GM21381 (cell line): ENCODE results near the gene LRRC3.
"Not testable (repeated sequence)": the region's sequence is repeated elsewhere in the genome, so short reads cannot be mapped to it uniquely, and the experiment has no call there.

Experiments used
- ATAC-seq: cut with Tn5 transposase; IDR thresholded peaks from one replicate; pipeline ENCODE4 v1.9.1; 2021; ENCODE audit warnings: mild to moderate bottlenecking, moderate library complexity; ENCODE audit not compliant: unreplicated experiment

The LRRC3 gene

DNA sequence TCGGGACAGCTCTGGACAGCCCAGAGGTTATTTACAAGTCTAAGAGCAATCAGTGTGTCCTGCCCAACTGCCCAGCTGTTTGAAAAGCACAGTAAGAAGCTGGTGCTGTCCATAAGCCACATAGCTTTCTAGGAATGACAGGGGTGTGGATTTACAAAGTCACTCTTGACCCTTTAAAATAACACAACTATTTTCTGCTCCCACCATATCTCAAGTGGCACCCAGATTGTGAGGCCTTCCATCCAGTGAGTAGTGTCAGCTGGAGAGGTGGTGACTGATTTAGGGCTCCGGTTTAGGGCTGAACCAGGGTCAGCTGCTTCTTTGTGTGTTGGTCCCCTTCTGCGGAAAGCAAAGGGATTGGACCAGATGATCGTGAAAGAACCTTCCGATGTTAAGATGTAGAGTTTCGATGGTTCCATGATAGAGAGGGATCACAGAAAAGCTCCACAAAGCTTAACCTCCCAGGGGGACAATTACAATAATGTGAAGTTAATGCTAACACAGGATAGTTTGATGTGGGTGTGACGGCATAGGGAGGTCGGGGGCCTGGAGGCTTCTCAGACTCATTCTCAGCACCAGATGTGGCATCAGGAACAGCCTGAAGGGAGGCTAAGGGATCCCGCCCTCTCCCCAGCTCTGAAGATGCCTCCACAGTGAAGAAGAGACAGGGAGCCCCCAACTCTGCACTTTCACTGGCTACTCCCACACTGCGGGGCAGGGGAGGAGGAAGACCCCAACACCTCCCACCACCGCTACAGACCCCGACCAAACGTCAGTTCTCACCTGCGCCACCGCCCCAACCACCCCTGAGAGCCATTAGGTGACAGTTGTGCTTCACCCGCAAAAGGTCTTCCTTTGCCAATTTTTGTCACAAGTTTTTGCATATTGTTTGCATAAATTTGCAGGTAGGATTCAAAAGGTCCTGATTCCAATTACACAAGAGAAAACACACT lies 40.6 kb downstream of the LRRC3 start:
- ATAC-seq: no peak

DNA sequence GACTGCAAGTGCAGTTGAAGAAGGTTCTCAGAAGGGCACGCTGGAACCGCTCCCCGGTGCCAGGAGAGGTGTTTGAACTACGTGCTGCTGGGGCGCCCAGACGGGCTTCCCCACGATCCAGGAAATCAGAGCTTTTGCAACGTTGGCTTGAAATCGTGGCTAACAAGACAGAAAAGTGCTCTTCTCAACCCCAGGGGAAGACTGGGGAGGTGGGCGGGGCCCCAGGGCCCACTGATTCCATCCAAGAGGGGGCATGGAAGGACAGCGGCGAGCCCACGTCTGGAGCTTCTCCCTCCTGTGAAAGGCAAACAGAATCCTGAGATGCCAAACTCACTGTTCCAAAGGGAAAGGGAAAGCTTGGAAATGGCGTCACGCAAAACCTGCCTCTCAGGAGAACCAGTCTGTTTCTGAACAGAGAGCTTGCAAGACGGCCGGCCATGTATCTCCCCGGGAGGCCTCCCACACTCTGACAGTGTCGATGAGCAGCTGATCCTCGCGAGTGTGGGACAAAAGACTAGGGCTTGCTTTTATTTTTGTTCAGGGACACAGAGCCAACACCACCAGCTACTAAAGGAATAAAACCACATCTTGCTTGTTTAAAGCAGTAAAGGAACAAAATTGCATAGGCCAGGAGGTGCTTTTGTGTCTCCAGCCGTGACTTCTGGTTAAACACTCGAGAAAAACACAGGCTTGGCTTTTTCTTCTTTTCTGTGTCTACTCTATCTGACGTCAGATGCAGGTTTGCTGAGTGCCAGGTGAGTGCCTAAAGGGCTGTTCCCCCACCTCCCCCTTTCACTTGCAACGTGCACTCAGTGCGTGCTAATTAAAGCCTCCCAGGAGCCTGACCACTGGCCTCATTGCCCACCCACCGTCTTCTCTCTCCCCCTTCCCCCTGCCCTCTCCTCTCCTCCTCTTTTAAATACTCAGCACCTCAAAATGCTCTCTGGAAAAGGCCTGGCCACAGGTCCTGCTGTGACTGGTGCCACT lies 41.5 kb downstream of the LRRC3 start:
- no peak for ATAC-seq

DNA sequence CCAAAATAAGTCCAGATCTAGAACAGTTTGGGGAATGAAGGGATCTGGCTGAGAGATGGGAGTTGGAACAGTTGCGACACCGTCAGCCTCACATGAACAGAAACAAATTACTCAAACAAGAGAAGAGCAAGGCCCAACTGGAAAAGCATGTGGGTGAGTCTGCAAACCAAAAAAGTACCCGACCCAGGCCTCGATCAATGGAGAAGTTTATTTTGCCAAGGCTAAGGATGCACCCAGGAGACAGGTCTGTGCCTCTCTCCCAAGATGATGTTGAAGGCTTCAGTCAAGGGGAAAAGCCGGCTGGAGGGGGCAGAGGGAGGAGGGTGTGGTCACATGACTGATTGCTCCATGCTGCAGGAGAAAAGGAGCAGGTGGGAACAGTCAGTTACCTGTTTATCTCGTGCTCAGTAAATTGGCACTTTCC lies 42.4 kb downstream of the LRRC3 start:
- no peak for ATAC-seq

DNA sequence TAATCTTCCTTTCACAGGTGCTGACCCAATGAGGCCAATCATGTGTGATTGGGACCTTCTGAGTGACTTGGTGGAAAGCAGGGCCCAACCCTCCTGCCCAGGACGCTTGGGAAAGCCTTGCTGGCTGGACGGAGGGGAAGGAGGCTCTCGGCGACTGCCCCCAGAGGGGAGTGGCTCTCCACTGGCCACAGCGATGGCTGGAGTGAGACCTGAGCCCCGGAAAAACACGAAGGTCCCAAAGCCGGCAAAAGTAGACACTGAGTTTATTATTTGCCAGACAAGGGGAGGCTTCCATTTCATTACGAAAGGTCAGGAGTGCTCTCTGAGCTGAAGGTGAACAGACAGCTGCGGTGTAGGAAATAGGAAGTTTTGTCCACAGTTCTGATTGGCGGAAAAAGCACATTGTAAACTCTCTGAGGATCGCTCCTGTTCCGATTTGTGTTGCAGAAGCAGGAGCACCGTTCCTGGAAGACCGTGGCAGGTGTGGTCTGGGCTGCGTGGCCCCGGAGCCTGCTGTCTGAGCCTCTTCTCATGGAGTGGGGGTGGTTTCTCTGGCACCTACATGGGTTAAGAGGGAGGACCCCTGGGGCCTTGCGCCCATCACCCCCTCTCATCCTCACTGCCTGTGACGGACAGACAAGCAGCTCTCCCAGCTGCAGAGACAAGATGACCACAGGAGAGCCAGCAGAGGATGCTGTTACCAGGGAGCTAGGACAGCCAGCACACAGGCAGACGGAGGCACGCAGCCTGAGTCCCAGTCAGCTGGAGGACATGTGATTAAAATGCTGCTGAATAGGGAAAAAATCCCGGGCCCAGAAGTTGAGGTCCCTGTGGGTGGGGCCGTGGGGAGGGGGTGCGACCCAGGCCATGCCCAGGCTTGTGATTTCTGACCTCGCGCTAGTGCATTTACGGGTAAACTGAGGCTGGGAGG lies 43.2 kb downstream of the LRRC3 start:
- ATAC-seq: no peak

DNA sequence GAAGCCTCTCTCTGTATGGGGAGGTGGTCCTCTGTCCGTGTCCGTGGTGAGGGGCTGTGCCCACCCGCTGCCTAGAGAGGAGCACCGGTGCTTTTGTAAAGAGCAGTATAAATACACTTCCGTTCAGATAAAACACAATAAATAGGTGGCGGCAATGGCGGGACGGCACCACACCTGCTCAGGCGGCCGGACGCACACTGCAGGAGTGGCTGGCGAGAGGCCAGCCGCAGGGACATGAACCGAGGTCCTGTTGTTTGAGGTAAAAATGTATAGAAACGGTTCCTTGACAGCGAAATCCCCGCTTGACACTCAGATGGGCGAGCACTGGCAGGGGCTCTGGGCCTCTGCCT lies 43.9 kb downstream of the LRRC3 start:
- ATAC-seq: no peak

DNA sequence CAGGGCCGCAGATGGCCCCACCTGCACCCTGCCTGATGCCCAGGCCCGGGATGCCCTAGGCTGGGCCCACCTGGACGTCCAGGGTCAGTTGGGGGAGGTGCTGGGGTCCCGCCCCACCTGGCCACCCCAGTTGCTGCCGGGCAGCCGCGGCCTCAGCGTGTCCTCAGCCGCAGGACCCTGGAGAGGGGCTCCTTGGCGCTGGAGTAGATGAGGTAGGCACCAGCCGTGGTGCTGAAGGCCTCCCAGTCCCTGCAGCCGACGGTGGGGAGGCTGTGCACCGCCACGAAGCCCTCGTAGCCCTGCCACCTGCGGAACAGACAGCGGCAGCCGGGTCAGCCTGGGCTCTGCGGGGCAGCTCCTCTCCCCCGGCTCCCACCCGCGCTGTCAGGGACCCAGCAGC lies 44.3 kb downstream of the LRRC3 start:
- ATAC-seq: no peak

DNA sequence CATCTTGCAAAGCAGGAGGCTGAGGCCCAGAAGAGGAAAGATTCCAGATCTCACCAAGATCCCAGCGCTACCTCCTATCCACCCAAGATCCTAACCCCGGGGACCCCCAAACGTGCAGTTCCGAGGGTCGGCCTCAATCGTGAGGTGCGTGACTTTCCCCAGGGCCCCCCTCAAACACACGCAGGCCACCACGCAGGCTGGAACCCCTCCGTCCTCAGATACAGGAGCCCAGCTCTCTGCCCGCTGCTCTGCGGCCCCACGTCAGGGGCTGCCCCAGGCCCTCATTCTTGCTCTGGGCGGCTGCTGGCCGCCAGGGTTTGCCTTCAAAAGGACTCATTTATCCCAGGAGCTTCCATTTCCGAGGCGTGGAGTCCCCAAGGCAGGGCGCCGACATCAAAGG lies 44.8 kb downstream of the LRRC3 start:
- ATAC-seq: no peak

DNA sequence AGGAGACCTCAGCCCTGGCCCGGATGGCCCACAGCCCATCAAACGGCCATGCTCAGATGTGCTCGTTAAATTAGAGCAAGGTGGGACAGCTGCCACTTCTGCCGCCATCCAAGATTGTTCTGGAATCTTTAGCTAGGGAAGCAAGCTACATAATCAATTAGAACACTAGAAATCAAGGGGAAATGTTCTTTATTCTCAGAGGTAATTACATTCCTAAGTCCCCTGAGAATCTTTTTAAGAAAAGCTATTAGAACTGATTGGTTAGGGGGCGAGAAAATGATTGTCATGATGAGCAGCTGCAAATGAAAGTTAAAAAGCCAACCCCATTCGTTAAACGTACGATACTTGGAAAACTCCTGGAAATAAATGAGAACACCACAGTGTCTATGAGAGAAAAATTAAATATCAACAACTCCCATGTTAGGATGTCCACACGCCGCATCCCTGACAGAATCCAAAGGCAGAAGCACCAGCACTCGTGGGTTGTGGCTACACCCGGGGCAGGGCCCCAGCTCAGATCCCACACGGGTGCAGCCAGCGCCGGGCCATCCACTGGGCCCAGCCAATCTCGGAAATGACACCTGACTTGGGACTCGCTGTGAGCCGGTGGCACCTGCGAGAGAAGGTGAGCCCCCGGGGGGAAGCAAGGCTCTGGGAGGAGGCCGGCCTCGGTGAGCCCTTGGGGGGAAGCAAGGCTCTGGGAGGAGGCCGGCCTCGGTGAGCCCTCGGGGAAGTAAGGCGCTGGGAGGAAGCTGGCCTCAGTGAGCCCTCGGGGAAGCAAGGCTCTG lies 47.1 kb downstream of the LRRC3 start:
- ATAC-seq: no peak

DNA sequence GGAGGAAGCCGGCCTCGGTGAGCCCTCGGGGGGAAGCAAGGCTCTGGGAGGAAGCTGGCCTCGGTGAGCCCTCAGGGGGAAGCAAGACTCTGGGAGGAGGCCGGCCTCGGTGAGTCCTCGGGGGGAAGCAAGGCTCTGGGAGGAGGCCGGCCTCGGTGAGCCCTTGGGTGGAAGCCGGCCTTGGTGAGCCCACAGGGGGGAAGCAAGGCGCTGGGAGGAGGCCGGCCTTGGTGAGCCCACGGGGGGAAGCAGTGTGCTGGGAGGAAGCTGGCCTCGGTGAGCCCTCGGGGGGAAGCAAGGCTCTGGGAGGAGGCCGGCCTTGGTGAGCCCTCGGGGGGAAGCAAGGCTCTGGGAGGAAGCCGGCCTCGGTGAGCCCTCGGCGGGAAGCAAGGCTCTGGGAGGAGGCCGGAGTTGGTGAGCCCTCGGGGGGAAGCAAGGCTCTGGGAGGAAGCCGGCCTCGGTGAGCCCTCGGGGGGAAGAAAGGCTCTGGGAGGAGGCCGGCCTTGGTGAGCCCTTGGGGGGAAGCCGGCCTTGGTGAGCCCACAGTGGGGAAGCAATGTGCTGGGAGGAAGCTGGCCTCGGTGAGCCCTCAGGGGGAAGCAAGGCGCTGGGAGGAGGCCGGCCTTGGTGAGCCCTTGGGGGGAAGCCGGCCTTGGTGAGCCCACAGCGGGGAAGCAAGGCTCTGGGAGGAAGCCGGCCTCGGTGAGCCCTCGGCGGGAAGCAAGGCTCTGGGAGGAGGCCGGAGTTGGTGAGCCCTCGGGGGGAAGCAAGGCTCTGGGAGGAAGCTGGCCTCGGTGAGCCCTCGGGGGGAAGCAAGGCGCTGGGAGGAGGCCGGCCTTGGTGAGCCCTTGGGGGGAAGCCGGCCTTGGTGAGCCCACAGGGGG lies 47.9 kb downstream of the LRRC3 start:
- ATAC-seq: not testable (repeated sequence)

DNA sequence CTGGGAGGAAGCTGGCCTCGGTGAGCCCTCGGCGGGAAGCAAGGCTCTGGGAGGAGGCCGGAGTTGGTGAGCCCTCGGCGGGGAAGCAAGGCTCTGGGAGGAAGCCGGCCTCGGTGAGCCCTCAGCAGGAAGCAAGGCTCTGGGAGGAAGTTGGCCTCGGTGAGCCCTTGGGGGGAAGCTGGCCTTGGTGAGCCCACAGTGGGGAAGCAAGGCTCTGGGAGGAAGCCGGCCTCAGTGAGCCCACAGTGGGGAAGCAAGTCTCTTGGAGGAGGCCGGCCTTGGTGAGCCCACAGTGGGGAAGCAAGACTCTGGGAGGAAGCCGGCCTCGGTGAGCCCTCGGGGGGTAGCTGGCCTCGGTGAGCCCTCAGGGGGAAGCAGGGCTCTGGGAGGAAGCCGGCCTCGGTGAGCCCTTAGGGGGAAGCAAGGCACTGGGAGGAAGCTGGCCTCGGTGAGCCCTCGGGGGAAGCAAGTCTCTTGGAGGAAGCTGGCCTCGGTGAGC lies 48.6 kb downstream of the LRRC3 start:
- ATAC-seq: no peak

DNA sequence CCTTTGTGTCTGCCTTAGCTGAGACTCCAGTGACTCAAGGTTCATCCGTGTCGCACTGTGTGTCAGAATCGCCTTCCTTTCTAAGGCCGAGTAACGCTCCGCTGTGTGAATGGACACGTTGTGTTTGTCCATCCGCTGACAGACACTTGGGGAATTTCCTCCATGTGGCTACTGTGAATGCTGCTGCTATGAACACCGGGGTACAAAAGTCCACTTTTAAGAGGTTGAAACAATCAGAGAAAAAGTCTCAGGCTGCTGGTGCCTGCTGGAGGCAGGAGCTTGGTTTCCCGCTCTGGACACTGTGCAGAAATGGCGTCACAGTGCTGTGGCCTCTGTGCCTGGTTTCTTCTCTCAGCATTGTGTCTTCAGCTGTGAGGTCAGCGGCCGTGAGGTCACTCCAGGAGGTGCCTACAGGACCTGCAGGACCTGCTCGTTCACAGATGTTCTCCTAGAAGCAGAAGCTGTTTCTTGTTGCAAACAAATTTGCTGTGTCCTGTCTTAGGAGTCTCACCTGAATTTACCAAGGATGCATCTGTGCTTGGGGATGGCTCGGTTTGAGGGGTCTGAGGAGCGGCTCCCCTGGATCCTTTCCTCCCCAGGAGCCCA lies 50.5 kb downstream of the LRRC3 start:
- ATAC-seq: no peak

DNA sequence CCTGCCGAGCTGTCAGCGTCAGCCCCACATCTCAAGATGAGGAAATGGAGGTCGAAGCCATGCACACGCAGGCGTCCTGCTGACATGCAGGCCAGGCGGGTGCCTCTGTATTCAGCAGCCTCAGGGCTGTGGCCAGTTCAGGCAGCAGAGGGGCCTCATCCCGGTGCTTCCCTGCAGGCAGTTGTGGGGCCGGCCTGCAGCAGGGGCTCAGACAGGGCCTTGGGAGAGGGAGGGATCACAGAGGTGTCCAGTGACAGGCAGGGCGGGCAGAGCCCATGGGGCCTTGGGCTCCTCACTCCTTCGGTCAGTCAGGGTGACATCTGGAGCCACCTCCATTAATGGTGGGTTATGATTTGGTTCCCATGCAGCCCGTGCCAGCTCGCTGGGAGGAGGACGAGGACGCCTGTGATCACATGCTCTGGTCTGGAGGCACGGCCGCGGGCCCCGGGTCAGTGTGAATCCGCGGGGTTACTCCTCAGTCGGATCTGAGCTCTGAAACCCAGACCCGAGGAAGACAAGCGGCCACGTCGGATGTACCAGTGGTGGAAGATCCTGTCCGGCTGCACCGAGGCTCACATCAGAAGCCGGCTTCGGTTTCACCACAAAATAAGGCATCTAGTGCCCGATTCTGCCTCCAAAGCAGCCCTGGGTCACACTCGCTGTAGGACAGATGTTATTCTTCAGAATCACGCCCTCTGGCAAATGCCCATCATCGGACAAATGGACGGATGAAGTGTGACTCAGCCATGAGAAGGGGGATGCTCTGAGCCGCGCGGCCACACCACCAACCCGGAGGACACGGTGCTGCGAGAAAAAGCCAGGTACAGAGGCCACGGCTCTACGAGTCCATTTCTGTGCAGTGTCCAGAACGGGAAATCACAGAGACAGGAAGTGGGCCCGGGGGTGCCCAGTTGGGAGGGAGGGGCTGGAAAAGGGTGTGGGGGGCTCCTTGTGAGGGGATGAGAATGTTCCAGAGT lies 51.3 kb downstream of the LRRC3 start:
- ATAC-seq: no peak

DNA sequence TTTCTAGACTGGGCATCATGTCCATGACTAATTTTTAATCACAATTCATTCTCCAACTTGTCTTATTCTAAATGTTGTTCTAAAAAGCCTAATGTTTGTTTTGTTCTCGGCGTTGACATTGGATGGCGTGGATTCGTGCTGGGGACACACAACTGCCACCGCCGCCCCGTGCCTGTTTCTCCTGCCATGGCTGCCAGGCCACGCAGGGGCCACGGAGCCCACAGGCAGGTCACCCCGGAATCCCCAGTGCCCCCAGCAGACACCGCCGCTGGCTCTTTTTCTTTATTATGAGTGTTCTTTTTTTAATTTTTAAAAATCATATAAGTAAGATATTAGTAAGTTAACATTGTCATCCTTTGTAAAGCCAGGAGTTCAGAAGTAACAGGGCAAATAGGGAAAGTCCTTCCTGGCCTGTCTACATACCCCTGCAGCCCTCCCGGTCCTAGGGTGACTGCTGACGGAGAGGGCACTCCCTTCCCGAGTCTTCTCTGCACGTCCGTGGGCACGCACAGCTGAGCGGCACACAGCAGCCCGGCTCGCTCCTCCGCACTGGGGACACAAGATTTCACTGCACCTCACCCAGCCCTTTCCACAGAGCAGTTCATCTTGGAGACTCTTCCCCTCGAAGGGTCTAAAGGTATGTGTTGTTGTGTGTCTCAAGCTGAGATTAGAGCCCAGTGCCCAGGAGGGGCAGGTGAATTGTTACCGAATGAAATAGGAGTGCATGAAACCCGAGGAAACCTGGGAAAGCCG lies 52.5 kb downstream of the LRRC3 start:
- ATAC-seq: no peak

DNA sequence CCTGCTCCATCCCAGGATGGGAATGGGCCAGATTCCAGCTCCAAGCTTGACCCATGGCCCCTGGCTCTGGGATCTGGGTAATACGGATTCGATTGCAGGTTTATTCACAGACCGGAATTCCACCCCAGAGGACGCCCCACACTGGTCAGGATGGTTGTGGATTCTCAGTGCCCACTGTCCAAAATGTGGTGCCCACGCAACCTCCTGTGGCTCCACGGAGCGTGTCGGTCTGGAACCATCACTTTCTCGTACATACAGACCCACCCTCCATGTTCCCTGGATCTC lies 53.1 kb downstream of the LRRC3 start:
- no peak for ATAC-seq

DNA sequence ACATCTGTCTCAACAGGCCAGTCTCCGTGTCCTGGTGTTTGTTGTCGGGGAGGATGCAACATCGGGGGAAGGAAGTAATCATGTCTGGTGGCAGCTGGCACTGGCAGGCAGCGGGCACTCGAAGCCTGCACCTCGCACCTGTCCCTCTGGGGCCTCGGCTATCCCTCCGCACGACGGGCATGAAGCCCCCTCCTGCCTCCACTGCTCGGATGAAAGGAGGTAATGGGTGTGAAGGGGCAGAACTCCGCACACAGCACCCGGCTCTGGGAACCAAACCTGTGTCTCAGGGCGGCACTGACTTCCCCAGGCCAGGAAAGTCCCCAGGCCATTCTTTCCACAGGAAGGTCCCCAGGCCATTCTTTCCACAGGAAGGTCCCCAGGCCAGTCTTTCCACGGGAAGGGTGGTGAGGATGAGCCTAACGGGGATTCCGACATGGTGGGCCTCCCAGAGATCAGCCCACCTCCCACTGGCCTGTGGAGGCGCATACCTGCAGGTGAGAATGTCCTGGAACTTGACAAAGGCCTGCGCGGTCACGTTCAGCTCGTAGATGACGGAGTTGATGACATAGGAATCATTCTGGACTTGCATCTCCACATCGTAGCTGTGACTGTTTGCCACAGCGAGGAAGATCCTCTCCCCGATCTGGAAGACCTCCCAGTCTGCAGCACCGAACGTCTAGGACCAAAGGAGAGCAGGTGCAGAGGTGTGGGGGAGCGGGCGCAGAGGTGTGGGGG lies 53.6 kb downstream of the LRRC3 start:
- ATAC-seq: no peak

DNA sequence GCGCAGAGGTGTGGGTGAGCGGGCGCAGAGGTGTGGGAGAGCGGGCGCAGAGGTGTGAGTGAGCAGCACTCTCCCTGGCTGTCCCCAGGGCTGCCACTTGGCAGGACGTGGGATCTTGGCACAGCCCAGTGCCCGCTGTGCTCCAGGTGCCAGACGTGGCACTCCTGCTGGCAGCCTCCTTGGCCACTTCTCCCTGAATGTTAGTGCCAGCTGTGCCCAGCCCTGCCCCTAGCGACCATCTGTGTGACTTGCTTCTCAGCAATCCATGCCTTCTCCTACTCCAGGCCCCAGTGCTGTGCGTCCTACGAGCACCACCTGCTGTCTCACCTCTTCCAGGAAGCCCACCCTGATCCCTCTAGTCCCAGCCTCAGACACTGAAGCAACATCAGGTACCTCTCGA lies 54.2 kb downstream of the LRRC3 start:
- no peak for ATAC-seq
